HepG2 (cell line): Measurements from ENCODE around the gene CSNK1G1. TPM values are rescaled to one million over a fixed set of nuclear protein-coding genes. Genes with fewer than 3 reads are reported as not detected.

Source experiments
- FOXC1 ChIP-seq: sonication (generic); formaldehyde crosslinking; IDR thresholded peaks from 2 replicates; pipeline ENCODE4 v1.8.0; 2022; ENCODE audit warnings: mild to moderate bottlenecking, missing genetic modification reagents, borderline replicate concordance
- FOXO1 ChIP-seq: sonication (generic); formaldehyde crosslinking; IDR thresholded peaks from 2 replicates; pipeline ENCODE4 v1.4.0; 2020; ENCODE audit warnings: missing genetic modification reagents
- HINFP ChIP-seq: sonication (generic); formaldehyde crosslinking; IDR thresholded peaks from 2 replicates; pipeline ENCODE4 v1.4.0; 2020; ENCODE audit warnings: low read depth, mild to moderate bottlenecking, missing genetic modification reagents
- JDP2 ChIP-seq: sonication (generic); formaldehyde crosslinking; IDR thresholded peaks from 2 replicates; pipeline ENCODE4 v1.8.1; 2022; ENCODE audit warnings: missing genetic modification reagents, borderline replicate concordance
- KMT2A ChIP-seq: sonication (generic); formaldehyde crosslinking; IDR thresholded peaks from 2 replicates; pipeline ENCODE4 v1.4.0; 2020; ENCODE audit warnings: missing genetic modification reagents
- MYC ChIP-seq: sonication (generic); formaldehyde crosslinking; IDR thresholded peaks from 2 replicates; pipeline ENCODE4 v1.9.0; 2021; ENCODE audit warnings: missing genetic modification reagents, borderline replicate concordance
- NR2C2 ChIP-seq: sonication (generic); formaldehyde crosslinking; IDR thresholded peaks from 2 replicates; pipeline ENCODE4 v1.4.0; 2020; ENCODE audit warnings: missing genetic modification reagents, mild to moderate bottlenecking, moderate library complexity, borderline replicate concordance
- PCBP1 ChIP-seq: fragments of 200-400 bp; formaldehyde crosslinking; IDR thresholded peaks from 2 replicates; pipeline ENCODE4 v1.6.1; 2017; ENCODE audit warnings: mild to moderate bottlenecking, low read depth, low read length, borderline replicate concordance
- RFXANK ChIP-seq: IDR thresholded peaks from 2 replicates; pipeline ENCODE4 v1.6.1; 2016
- SIX1 ChIP-seq: sonication (generic); formaldehyde crosslinking; IDR thresholded peaks from 2 replicates; pipeline ENCODE4 v1.4.0; 2020; ENCODE audit warnings: missing genetic modification reagents, borderline replicate concordance
- SKIL ChIP-seq: sonication (generic); formaldehyde crosslinking; IDR thresholded peaks from 2 replicates; pipeline ENCODE4 v1.8.0; 2022; ENCODE audit warnings: missing genetic modification reagents, mild to moderate bottlenecking, moderate library complexity, borderline replicate concordance
- SMAD3 ChIP-seq: sonication (generic); formaldehyde crosslinking; IDR thresholded peaks from 2 replicates; pipeline ENCODE4 v1.4.0; 2020; ENCODE audit warnings: missing genetic modification reagents
- SNAPC5 ChIP-seq: sonication (generic); formaldehyde crosslinking; IDR thresholded peaks from 2 replicates; pipeline ENCODE4 v1.8.1; 2023; ENCODE audit warnings: mild to moderate bottlenecking, missing genetic modification reagents, borderline replicate concordance
- TBX3 ChIP-seq: fragments of 450-650 bp; IDR thresholded peaks from 2 replicates; pipeline ENCODE4 v1.6.1; 2017; ENCODE audit warnings: antibody characterized with exemption, mild to moderate bottlenecking, inconsistent platforms, borderline replicate concordance
- THRA ChIP-seq: sonication (generic); formaldehyde crosslinking; IDR thresholded peaks from 2 replicates; pipeline ENCODE4 v1.4.0; 2020; ENCODE audit warnings: missing genetic modification reagents, borderline replicate concordance
- ZBTB38 ChIP-seq: sonication (generic); formaldehyde crosslinking; IDR thresholded peaks from 2 replicates; pipeline ENCODE4 v1.5.1; 2020; ENCODE audit warnings: mild to moderate bottlenecking, missing genetic modification reagents
- ZFP1 ChIP-seq: IDR thresholded peaks from 2 replicates; pipeline ENCODE4 v1.6.1; 2016
- ZNF30 ChIP-seq: sonication (generic); formaldehyde crosslinking; IDR thresholded peaks from 2 replicates; pipeline ENCODE4 v1.5.0; 2020; ENCODE audit warnings: mild to moderate bottlenecking, missing genetic modification reagents
- ZNF574 ChIP-seq: sonication (generic); formaldehyde crosslinking; IDR thresholded peaks from 2 replicates; pipeline ENCODE4 v1.4.0; 2020; ENCODE audit warnings: missing genetic modification reagents
- ZNF670 ChIP-seq: sonication (generic); formaldehyde crosslinking; IDR thresholded peaks from 2 replicates; pipeline ENCODE4 v1.8.0; 2022; ENCODE audit warnings: mild to moderate bottlenecking, missing genetic modification reagents, borderline replicate concordance
- ZNF788 ChIP-seq: sonication (generic); formaldehyde crosslinking; IDR thresholded peaks from 2 replicates; pipeline ENCODE4 v1.5.0; 2020; ENCODE audit warnings: mild to moderate bottlenecking, missing genetic modification reagents, borderline replicate concordance
- ZSCAN22 ChIP-seq: sonication (generic); formaldehyde crosslinking; IDR thresholded peaks from 2 replicates; pipeline ENCODE4 v1.4.0; 2020; ENCODE audit warnings: mild to moderate bottlenecking, missing genetic modification reagents
- polyA plus RNA-seq, 8 experiments: library from polyadenylated mRNA; depleted of rRNA in 3 of 8; stranded (reverse) in 7 of 8; unstranded in 1 of 8; fragments of >200 nt; fragmentation: Illumina TruSeq in 4 of 8; extraction: Trizol in 4 of 8; gene quantifications; 2 replicates each; pipeline versions ENCODE4 v1.2.1 to v1.2.3, GENCODE V29; 2011 to 2016; ENCODE audit warnings: low read depth in 4 of 8, missing spikeins in 1 of 8, mixed read lengths in 1 of 8; ENCODE audit not compliant: insufficient read depth in 1 of 8
- total RNA-seq, 5 experiments: library from RNA; depleted of rRNA; stranded (reverse); fragments of >200 nt; fragmentation: Illumina TruSeq; extraction: Trizol; gene quantifications; 2 replicates each; pipeline ENCODE4 v1.2.3, GENCODE V29; 2016; ENCODE audit warnings: low read depth in 1 of 5

Gene CSNK1G1
- total and polyA plus RNA-seq, 2 of the 13 experiments (the other 11 are each of a cell fraction or from before 2014, with no cell fraction given), result 8.5 to 12.6 TPM

- TF ChIP-seq SKIL (no peak), SIX1 (CRISPR knock-in tag) (no peak), ZSCAN22 (no peak), ZFP1 (no peak; the same call in 1 of the 2 replicates), RFXANK (CRISPR knock-in tag) (no peak), ZBTB38 (CRISPR knock-in tag) (peak; percentile 35; the same call in 1 of the 2 replicates), THRA (CRISPR knock-in tag) (no peak; the same call in 1 of the 2 replicates), SMAD3 (CRISPR knock-in tag) (0 out of 2 replicates have a peak, but pooled peaks have one; percentile 2), KMT2A (CRISPR knock-in tag) (no peak), NR2C2 (peak; percentile 85), ZNF574 (CRISPR knock-in tag) (peak; percentile 89), PCBP1 (0 out of 2 replicates have a peak, but pooled peaks have one; percentile 50), JDP2 (CRISPR knock-in tag) (no peak), ZNF788 (peak; percentile 60; the same call in 1 of the 2 replicates), FOXC1 (CRISPR knock-in tag) (peak; percentile 12; the same call in 1 of the 2 replicates), TBX3 (no peak), HINFP (CRISPR knock-in tag) (peak; percentile 24), ZNF30 (CRISPR knock-in tag) (no peak), MYC (CRISPR knock-in tag) (peak; percentile 81; the same call in 1 of the 2 replicates), ZNF670 (no peak), SNAPC5 (CRISPR knock-in tag) (no peak), FOXO1 (CRISPR knock-in tag) (peak; percentile 44)
Measured at GRCh38 chr15:64162869-64163658, 192.9 kb downstream of the CSNK1G1 start, which contains the start of gene PPIB (continued).
